Upper lobe of right lung (tissue), 1 donor: ENCODE data around the gene ZBTB16. TPM values are rescaled to one million over a fixed set of nuclear protein-coding genes. Genes with fewer than 3 reads are reported as not detected.
A peak's percentile ranks its signal among the peaks of the same experiment; 100 is the strongest.

Experiments used
- ATAC-seq: fragments of 200-7000 bp; cut with Tn5 transposase; one replicate; pipeline ENCODE4 v1.9.1; 2020; ENCODE audit warnings: mild to moderate bottlenecking, moderate library complexity
- DNase-seq: peaks from one replicate; pipeline ENCODE4 v3.0.0-alpha.2; 2020
- H3K27ac ChIP-seq: fragments of 200-600 bp; one replicate; pipeline ENCODE4 v1.8.0; 2022
- H3K27me3 ChIP-seq: fragments of 200-600 bp; one replicate; pipeline ENCODE4 v1.8.0; 2022; ENCODE audit warnings: mild to moderate bottlenecking
- H3K36me3 ChIP-seq: fragments of 200-600 bp; one replicate; pipeline ENCODE4 v1.8.0; 2022
- H3K4me1 ChIP-seq: fragments of 200-600 bp; one replicate; pipeline ENCODE4 v1.8.0; 2022
- H3K4me3 ChIP-seq: fragments of 200-600 bp; one replicate; pipeline ENCODE4 v1.8.0; 2022; ENCODE audit warnings: mild to moderate bottlenecking
- H3K9me3 ChIP-seq: fragments of 200-600 bp; one replicate; pipeline ENCODE4 v1.8.0; 2022
- intact Hi-C: fragments of 100-400 bp; cut with DNase I; formaldehyde crosslinking; loops from one replicate; pipeline ENCODE4 v1.11.0; 2022
- total RNA-seq: library from RNA; stranded (reverse); fragmentation: NEBNext Ultra II Directional; extraction: Animal tissue kit (Norgen Biotek cat#: 25700); gene quantifications from one replicate; pipeline ENCODE4 v1.2.1, GENCODE V29; 2021
- TF ChIP-seq, protein P1 (sequence below): fragments of 200-600 bp; IDR thresholded peaks from one replicate; pipeline ENCODE4 v1.8.0; 2022; ENCODE audit warnings: antibody characterized with exemption
- donor health status: DM: no; HTN: yes; CAD: no; lungs with severe emphysema.

ZBTB16 gene
- total RNA-seq, 1 donor from 2014 or later = 221 TPM

GRCh38 chr11:114158886-114159285, 99.4 kb downstream of the ZBTB16 start:
- Histone ChIP-seq H3K4me1 (peaks cover 93% of the 10 kb centered on the region), H3K27ac (peak overlapping the region; percentile 85), H3K36me3 (peaks cover 31% of the 10 kb centered on the region), H3K27me3 (no peaks in the 10 kb centered on the region), H3K9me3 (no peaks in the 10 kb centered on the region), H3K4me3 (no peak overlapping the region)
- ATAC-seq (no peak), DNase-seq (no peak)
- TF ChIP-seq, protein P1, sequence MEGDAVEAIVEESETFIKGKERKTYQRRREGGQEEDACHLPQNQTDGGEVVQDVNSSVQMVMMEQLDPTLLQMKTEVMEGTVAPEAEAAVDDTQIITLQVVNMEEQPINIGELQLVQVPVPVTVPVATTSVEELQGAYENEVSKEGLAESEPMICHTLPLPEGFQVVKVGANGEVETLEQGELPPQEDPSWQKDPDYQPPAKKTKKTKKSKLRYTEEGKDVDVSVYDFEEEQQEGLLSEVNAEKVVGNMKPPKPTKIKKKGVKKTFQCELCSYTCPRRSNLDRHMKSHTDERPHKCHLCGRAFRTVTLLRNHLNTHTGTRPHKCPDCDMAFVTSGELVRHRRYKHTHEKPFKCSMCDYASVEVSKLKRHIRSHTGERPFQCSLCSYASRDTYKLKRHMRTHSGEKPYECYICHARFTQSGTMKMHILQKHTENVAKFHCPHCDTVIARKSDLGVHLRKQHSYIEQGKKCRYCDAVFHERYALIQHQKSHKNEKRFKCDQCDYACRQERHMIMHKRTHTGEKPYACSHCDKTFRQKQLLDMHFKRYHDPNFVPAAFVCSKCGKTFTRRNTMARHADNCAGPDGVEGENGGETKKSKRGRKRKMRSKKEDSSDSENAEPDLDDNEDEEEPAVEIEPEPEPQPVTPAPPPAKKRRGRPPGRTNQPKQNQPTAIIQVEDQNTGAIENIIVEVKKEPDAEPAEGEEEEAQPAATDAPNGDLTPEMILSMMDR = no peak
- intact Hi-C loops = no loop called here

DNA sequence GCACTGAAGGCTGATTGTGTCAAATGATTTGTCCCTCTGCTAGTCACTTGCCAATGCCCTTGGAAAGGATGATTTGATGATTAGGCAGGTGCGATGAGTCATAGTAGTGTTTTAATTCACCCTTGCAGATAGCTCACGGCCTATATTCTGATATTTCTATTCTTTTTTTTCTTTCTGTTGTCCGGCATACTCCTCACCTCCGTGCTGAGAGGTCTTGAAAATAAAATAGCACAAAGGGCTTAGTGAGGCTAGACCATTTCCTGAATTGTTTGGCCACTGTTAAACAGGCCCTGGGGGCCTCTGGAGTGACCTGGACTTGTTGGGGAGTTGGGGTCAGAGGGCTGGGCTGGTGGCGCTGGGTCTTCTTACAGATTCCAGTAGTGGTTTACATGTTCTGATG, 99.8 kb downstream of the ZBTB16 start:
- DNase-seq (no peak), ATAC-seq (no peak)
- Histone ChIP-seq H3K4me3 (no peak overlapping the region), H3K9me3 (no peaks in the 10 kb centered on the region), H3K27ac (peak overlapping the region; percentile 85), H3K27me3 (no peaks in the 10 kb centered on the region), H3K36me3 (peaks cover 31% of the 10 kb centered on the region), H3K4me1 (peaks cover 93% of the 10 kb centered on the region)
- intact Hi-C loops = no loop called here
- TF ChIP-seq, protein P1 = no peak

DNA sequence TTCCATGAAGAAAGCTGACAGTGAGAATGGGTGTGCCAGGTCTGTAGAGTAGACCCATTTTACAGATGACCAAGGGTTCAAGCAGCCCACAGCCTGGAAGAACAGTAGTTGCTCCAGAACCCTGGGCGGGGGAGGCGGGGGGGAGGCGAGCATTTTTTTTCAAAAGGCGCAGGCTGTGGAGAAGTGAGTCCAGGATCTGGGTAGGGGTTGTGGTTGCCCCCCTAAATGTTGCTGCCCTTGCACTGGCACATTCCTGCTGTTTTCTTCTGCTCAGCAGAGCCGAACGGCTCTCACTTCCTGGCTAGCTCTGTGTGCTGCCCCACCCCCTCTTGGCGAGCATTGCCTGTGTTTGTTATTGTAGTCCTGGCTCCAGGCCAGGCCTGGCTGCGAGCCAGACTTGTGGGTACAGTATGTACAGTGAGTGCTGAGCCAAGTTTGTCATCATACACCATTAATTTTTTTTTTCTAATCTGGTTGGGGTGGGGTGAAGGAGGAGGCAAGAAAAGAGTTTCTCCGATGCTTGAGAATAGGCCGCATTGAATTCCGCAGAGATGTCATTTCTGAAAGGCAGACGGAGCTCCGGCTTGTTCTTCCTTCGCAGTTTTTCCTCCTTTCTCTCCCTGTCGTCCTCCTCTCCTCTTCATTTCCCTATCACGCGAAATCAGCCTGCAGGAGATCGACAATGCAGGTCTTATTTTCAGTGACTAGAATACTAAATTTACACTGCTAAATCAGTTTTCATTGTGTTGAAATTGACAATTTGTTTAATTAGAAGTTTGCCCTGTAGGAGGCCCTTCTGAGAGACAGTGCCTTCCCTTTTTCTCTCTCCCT, 100.5 kb downstream of the ZBTB16 start:
- Histone ChIP-seq H3K27me3 (no peaks in the 10 kb centered on the region), H3K4me1 (peaks cover 93% of the 10 kb centered on the region), H3K4me3 (peak overlapping the region; percentile 19), H3K36me3 (peaks cover 31% of the 10 kb centered on the region), H3K27ac (peak overlapping the region; percentile 97), H3K9me3 (no peaks in the 10 kb centered on the region)
- peak; percentile 99 for DNase-seq
- intact Hi-C loops = no loop called here
- peak; percentile 80 for ATAC-seq
- TF ChIP-seq, protein P1 = no peak

DNA sequence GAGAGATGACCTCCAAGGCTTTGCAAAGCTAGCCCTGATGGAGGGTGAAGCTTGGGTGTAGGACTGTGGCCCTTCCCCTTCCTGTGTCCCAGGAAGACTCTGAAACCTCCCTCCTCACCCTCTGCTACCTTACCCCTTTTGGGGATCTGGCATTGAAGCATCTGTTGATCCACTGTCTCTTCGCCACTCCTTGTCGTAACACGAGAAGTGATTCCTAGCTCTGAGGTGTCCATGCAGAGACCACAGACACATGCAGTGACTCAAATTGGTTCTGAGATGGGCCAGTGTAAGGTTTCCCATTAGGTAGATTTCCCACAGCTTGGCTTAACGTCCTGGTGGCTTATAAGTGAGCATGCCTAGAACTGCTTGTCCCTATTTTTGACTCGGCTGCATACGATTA, 101.4 kb downstream of the ZBTB16 start:
- peak overlapping the region; percentile 19 for H3K4me3 ChIP-seq
- TF ChIP-seq, protein P1 = no peak
- no peaks in the 10 kb centered on the region for H3K27me3 ChIP-seq
- intact Hi-C loops = no loop called here
- peak overlapping the region; percentile 97 for H3K27ac ChIP-seq
- no peaks in the 10 kb centered on the region for H3K9me3 ChIP-seq
- DNase-seq = no peak
- H3K4me1 ChIP-seq = peaks cover 93% of the 10 kb centered on the region
- no peak for ATAC-seq
- peaks cover 30% of the 10 kb centered on the region for H3K36me3 ChIP-seq

DNA sequence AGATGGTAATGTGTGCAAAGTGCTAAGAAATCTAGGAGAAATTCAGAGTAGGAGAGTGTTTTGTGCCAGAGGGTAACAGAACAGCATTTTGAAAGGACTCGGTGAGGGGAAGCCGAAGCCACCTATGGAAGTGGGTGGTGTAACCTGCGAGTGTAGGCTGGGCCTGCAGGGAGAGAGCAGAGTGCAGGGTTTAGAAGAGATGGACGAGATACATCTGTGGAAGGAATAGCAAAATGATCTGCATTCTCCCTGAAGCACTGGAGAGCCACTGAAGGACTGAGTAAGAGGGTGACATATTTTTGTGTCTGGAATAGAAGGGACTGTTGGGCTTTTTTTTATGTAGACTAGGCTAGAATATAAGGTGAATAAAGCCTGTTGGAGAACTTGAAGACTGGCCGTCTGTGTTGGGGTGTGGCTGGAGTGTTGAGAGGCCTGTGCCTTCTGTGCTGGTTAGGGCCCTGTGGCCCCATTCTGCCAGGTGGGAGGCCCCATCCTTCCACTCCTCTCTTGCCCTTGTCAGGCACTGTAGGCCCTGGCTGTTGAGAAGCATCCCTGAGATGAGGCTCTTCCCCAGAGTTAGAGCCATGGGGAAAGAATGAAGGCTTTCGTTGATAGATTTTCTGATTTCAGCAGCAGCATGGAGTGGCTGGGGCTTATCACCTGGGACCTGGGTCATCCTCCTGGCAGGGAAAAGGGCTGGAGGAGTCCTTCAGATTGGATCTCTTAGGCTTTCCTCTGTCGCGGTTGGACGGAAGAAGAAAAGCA, 102.2 kb downstream of the ZBTB16 start:
- ATAC-seq (no peak), DNase-seq (no peak)
- no peak overlapping the region for H3K4me3 ChIP-seq
- intact Hi-C loops = no loop called here
- TF ChIP-seq, protein P1 = no peak
- H3K9me3 ChIP-seq = no peaks in the 10 kb centered on the region
- H3K36me3 ChIP-seq = peaks cover 22% of the 10 kb centered on the region
- H3K27me3 ChIP-seq = no peaks in the 10 kb centered on the region
- peaks cover 92% of the 10 kb centered on the region for H3K4me1 ChIP-seq
- peak overlapping the region; percentile 97 for H3K27ac ChIP-seq
